GM12873 (cell line): ENCODE data around the gene IL17RE.
A peak's percentile ranks its signal among the peaks of the same experiment; 100 is the strongest.

Source experiments
- CTCF ChIP-seq: IDR thresholded peaks from 2 replicates; pipeline ENCODE4 v1.5.1; 2012; ENCODE audit warnings: low read depth, mild to moderate bottlenecking, moderate library complexity, low read length, control low read depth; ENCODE audit not compliant: insufficient read depth; ENCODE audit errors: missing control alignments

IL17RE gene

DNA sequence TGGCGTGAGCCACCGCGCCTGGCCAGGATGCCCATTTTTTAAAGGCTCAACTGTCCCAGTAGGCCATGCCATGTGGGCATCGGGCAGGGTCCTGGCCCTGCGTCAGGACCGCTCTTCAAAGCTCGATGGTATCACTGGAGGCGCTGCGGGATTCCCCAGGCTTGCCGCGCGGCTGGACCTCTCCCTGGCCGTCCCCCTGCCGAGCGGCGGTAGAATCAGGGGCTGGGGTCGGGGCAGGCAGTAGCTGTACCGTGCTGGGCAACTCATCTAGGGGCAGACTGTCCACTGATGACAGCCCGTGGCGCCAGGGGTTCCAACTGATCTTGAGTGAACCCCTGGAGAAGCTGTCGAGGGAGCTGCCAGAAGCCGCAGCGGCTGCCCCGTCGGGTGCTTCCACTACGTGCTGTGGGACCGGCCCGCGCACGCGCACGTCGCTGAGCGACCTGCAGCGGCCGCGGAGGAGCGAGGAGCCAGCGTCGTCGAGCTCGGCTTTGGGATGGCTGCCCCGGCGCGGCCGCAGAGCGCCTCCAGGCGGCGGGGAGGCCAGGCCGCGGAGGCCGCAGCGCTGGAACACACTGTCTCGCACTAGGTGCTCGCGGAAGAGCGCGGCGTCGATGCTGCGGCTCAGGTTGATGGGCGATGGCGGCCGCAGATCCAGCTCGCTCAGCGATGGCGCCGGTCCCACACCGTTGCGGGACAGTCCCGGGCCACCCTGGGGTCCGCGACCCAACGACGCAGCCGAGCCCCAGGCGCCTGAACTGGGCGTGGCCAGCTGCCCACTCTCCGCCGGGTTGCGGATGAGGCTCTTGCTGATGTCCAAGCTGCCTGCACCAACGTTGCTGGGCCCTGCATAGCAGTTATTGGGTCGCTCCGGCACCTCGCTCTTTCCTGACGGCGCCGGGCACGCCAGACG, 43.7 kb downstream of the IL17RE start:
- TF ChIP-seq CTCF: peak; percentile 26

DNA sequence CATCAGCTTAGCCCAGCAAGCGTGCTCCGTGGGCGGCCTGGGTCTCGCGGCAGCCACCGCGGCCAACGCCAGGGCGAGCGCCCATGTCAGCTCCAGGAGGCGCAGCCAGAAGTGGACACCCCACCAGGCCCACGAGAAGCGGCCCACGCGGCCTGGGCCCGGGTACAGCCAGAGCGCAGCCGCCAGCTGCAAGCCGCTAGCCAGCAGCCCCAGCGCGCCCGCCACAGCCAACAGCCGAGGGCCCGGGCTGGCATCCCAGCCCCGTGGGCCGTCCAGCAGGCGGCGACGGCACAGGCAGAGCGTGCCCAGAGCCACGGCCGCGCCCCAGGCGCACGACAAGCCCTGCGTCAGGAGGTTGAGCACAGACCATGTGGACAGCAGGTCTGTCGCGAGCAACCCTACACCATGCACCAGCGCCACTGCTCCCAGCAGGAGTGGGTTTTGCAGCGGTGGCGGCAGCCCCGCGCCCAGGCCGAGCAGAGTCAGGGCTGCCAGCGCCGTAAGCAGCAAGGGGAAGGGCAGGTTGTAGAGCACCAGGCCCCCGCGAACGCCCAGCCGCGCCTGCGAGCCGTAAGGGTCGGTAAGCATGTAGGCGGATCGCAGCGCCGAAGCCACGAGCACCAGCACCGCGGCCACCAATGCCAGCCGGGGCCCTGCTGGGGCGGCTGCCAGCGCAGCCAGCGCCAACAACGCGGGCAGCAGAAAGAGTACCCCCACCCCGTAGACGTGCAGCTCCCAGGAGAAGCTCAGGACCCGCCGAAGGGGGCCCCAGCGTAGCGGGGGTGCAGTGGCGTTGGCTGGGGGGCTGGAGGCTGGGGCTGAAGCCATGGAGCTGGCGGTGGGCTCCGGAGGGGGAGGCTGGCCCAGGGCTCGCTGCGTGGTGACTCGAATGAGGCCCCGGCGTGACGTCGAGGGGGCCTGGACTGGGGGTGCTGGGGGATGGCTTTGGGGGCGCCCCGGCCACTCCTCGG, 44.7 kb downstream of the IL17RE start:
- TF ChIP-seq CTCF: no peak

DNA sequence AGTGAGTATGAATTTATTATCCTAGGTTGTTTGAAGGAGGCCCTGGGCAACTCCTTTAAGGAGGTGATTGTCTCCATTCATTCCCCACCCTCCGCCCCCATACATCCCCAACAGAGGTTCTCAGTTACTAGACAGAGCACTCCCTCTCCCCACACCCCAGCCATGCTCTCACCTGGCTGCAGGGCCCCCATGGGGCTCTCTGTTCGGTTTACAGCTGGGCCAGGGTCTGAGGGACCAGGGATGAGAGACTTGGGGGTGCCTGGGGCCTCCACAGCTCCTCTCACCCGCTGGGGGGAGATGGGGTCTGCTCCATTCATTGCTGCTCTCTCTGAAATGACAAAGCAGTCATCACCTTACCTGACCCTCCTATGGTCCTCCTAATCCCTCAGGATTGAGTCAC, 45.9 kb downstream of the IL17RE start:
- no peak for TF ChIP-seq CTCF

- TF ChIP-seq CTCF: no peak
Observed at GRCh38 chr3:9949115-9949514, 46.5 kb downstream of the IL17RE start.

- TF ChIP-seq CTCF: no peak
Observed at GRCh38 chr3:9949626-9950025, 47.0 kb downstream of the IL17RE start.

DNA sequence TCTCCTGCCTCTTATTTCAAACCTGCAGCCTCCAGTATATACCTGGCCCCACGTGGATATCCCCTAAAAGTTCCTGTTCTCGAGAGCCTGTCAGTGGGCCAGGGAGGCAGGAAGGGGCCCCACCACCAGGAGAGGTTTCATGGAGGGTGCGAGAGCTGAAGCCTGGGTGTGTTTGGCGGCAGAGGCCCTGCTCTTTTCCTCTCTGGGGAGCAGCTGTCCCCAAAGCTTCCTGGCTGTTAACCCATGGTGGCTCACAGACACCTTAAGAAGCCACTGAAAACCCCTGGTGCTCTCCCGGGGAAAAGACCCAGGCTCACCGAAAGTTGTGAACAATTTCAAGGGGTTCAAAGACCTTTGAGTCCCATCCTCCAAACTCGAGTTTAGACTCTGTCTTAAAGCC, 48.5 kb downstream of the IL17RE start:
- TF ChIP-seq CTCF: no peak

GRCh38 chr3:9951598-9951961, 48.9 kb downstream of the IL17RE start:
- no peak for TF ChIP-seq CTCF
